GM23338 (cell line): ENCODE results near the gene KCNK10. TPM values are rescaled to one million over a fixed set of nuclear protein-coding genes. Genes with fewer than 3 reads are reported as not detected.

ENCODE experiments used
- ATAC-seq: fragments of 200-7000 bp; cut with Tn5 transposase; 3 replicates; pipeline ENCODE4 v1.9.1; 2020
- DNase-seq: peaks from one replicate; pipeline ENCODE4 v3.0.0-alpha.2; 2015; ENCODE audit warnings: low spot score
- H2AFZ ChIP-seq: fragments of 200-600 bp; sonication (generic); 2 replicates; pipeline ENCODE4 v1.8.0; 2016; ENCODE audit warnings: antibody characterized with exemption, mild to moderate bottlenecking, moderate library complexity
- H3F3A ChIP-seq: fragments of 200-600 bp; sonication (generic); replicated peaks from 2 replicates; pipeline ENCODE4 v1.8.0; 2017; ENCODE audit warnings: antibody characterized with exemption, mixed run types, low read depth
- H3K27ac ChIP-seq: fragments of 200-600 bp; sonication (generic); 2 replicates; pipeline ENCODE4 v1.6.1; 2016; ENCODE audit warnings: low read depth
- H3K27me3 ChIP-seq: fragments of 200-600 bp; sonication (generic); 2 replicates; pipeline ENCODE4 v1.8.0; 2016; ENCODE audit warnings: mild to moderate bottlenecking, mixed run types, moderate library complexity; ENCODE audit not compliant: insufficient read depth
- H3K36me3 ChIP-seq: fragments of 200-600 bp; sonication (generic); 2 replicates; pipeline ENCODE4 v1.8.0; 2016; ENCODE audit warnings: mild to moderate bottlenecking; ENCODE audit not compliant: insufficient read depth
- H3K4me1 ChIP-seq: fragments of 200-600 bp; sonication (generic); 2 replicates; pipeline ENCODE4 v1.8.0; 2016; ENCODE audit warnings: mild to moderate bottlenecking, moderate library complexity; ENCODE audit not compliant: insufficient read depth
- H3K4me2 ChIP-seq: fragments of 200-600 bp; sonication (generic); 2 replicates; pipeline ENCODE4 v1.7.1; 2017; ENCODE audit warnings: mixed run types
- H3K4me3 ChIP-seq: fragments of 200-600 bp; sonication (generic); 2 replicates; pipeline ENCODE4 v1.6.1; 2016; ENCODE audit warnings: mixed run types
- H3K79me2 ChIP-seq: fragments of 200-600 bp; sonication (generic); replicated peaks from 2 replicates; pipeline ENCODE4 v1.8.0; 2017; ENCODE audit warnings: mild to moderate bottlenecking; ENCODE audit not compliant: insufficient read depth
- H3K9me2 ChIP-seq: fragments of 200-600 bp; sonication (generic); 2 replicates; pipeline ENCODE4 v1.8.0; 2017; ENCODE audit not compliant: insufficient read depth
- H4K20me1 ChIP-seq: fragments of 200-600 bp; sonication (generic); replicated peaks from 2 replicates; pipeline ENCODE4 v1.8.0; 2017; ENCODE audit warnings: mild to moderate bottlenecking; ENCODE audit not compliant: insufficient read depth
- H3K27ac Mint-ChIP-seq: 2 replicates; pipeline ENCODE4 v1.8.0; 2020; ENCODE audit warnings: inconsistent platforms, mild to moderate bottlenecking, moderate library complexity, mixed read lengths
- H3K27me3 Mint-ChIP-seq: 3 replicates; pipeline ENCODE4 v1.8.0; 2022; ENCODE audit warnings: low read depth, mild to moderate bottlenecking, moderate library complexity, mixed read lengths, inconsistent platforms; ENCODE audit not compliant: insufficient read depth, poor library complexity
- H3K36me3 Mint-ChIP-seq: 3 replicates; pipeline ENCODE4 v1.8.0; 2021; ENCODE audit warnings: low read depth, mild to moderate bottlenecking, inconsistent platforms, moderate library complexity, mixed read lengths
- H3K4me1 Mint-ChIP-seq: 3 replicates; pipeline ENCODE4 v1.8.0; 2020; ENCODE audit warnings: mild to moderate bottlenecking, inconsistent platforms, mixed read lengths
- H3K4me3 Mint-ChIP-seq: 3 replicates; pipeline ENCODE4 v1.8.0; 2021; ENCODE audit warnings: moderate library complexity, mild to moderate bottlenecking, inconsistent platforms, mixed read lengths
- H3K9me3 Mint-ChIP-seq: 3 replicates; pipeline ENCODE4 v1.8.0; 2020; ENCODE audit warnings: moderate library complexity, mild to moderate bottlenecking, inconsistent platforms, mixed read lengths
- CREB1 ChIP-seq: fragments of 250-450 bp; sonication (Bioruptor Pico); IDR thresholded peaks from 2 replicates; pipeline ENCODE4 v1.5.0; 2020; ENCODE audit warnings: low read depth, mild to moderate bottlenecking, moderate library complexity
- CTCF ChIP-seq, 2 experiments: fragments of 200-600 bp in 1 of 2; sonication (generic) in 1 of 2; conservative IDR thresholded peaks; 2 replicates each; pipeline versions ENCODE4 v1.5.1 to v1.6.1; 2016 to 2017; ENCODE audit warnings: antibody characterized with exemption in 2 of 2, low read depth in 2 of 2, mild to moderate bottlenecking in 2 of 2, moderate library complexity in 1 of 2
- ETS1 ChIP-seq: IDR thresholded peaks from 2 replicates; pipeline ENCODE4 v1.6.1; 2016; ENCODE audit warnings: antibody characterized with exemption
- EZH2 ChIP-seq: fragments of 200-600 bp; sonication (generic); IDR thresholded peaks from one replicate; pipeline ENCODE4 v1.8.0; 2017; ENCODE audit warnings: antibody characterized with exemption, mild to moderate bottlenecking, low read depth; ENCODE audit not compliant: unreplicated experiment
- EZH2phosphoT487 ChIP-seq: fragments of 200-600 bp; sonication (generic); IDR thresholded peaks from one replicate; pipeline ENCODE4 v1.8.1; 2018; ENCODE audit warnings: antibody characterized with exemption; ENCODE audit not compliant: unreplicated experiment
- JUNB ChIP-seq: IDR thresholded peaks from one replicate; pipeline ENCODE4 v1.6.1; 2016; ENCODE audit warnings: antibody characterized with exemption; ENCODE audit not compliant: unreplicated experiment
- NANOG ChIP-seq: IDR thresholded peaks from 2 replicates; pipeline ENCODE4 v1.6.1; 2016; ENCODE audit warnings: antibody characterized with exemption, borderline replicate concordance
- POLR2AphosphoS5 ChIP-seq: IDR thresholded peaks from 2 replicates; pipeline ENCODE4 v1.6.1; 2016; ENCODE audit warnings: antibody characterized with exemption, low read depth
- REST ChIP-seq: IDR thresholded peaks from one replicate; pipeline ENCODE4 v1.6.1; 2018; ENCODE audit warnings: antibody characterized with exemption; ENCODE audit not compliant: unreplicated experiment
- STAT1 ChIP-seq: IDR thresholded peaks from one replicate; pipeline ENCODE4 v1.6.1; 2016; ENCODE audit warnings: antibody characterized with exemption; ENCODE audit not compliant: unreplicated experiment
- ZNF114 ChIP-seq: fragments of 250-450 bp; sonication (Bioruptor Pico); IDR thresholded peaks from 2 replicates; pipeline ENCODE4 v1.5.0; 2020; ENCODE audit warnings: mild to moderate bottlenecking, moderate library complexity
- ZNF331 ChIP-seq: fragments of 250-450 bp; sonication (Bioruptor Pico); IDR thresholded peaks from 2 replicates; pipeline ENCODE4 v1.5.0; 2020; ENCODE audit warnings: low read depth, mild to moderate bottlenecking, moderate library complexity
- ZNF462 ChIP-seq: fragments of 250-450 bp; sonication (Bioruptor Pico); IDR thresholded peaks from 2 replicates; pipeline ENCODE4 v1.5.0; 2020; ENCODE audit warnings: mild to moderate bottlenecking, moderate library complexity
- polyA plus RNA-seq: library from polyadenylated mRNA; unstranded; fragments of >200 nt; fragmentation: Nextera tagmentation; extraction: Ambion mirVana; gene quantifications from 2 replicates; pipeline ENCODE4 v1.2.1, GENCODE V29; 2016
- total RNA-seq: library from RNA; depleted of rRNA; stranded (reverse); fragments of >200 nt; shearing (Covaris generic); gene quantifications from 2 replicates; pipeline ENCODE4 v1.2.3, GENCODE V29; 2014

The KCNK10 gene
- total and polyA plus RNA-seq, 2 experiments from 2014 or later: 0.29 to 1.0 TPM

- Histone ChIP-seq H3K4me1 (peaks cover 32% of the 10 kb centered on the region), H3K27me3 (no peaks in the 10 kb centered on the region), H3K9me2 (no peaks in the 10 kb centered on the region), H3K27ac (no peak overlapping the region), H4K20me1 (no peaks in the 10 kb centered on the region), H3K36me3 (no peaks in the 10 kb centered on the region), H3K79me2 (no peaks in the 10 kb centered on the region), H2AFZ (no peak overlapping the region), H3F3A (no peaks in the 10 kb centered on the region), H3K4me2 (no peak overlapping the region), H3K4me3 (no peak overlapping the region)
- DNase-seq: no peak
- no peaks in the 10 kb centered on the region for H3K9me3 Mint-ChIP-seq
- TF ChIP-seq CTCF (conservative IDR thresholded peaks at IDR 0.05; ENCODE audit: low read depth in 2 of 2) (no peak), NANOG (no peak), EZH2 (no peak), EZH2phosphoT487 (no peak), ZNF331 (CRISPR knock-in tag) (no peak), CREB1 (CRISPR knock-in tag) (no peak), ZNF462 (no peak), ETS1 (no peak), STAT1 (no peak), REST (no peak), JUNB (no peak), POLR2AphosphoS5 (no peak), ZNF114 (no peak)
- ATAC-seq: no peak
- no peak overlapping the region for H3K4me3 Mint-ChIP-seq
- H3K36me3 Mint-ChIP-seq: no peaks in the 10 kb centered on the region
- H3K27ac Mint-ChIP-seq: no peak overlapping the region
- H3K4me1 Mint-ChIP-seq: peaks cover 26% of the 10 kb centered on the region
- H3K27me3 Mint-ChIP-seq: no peaks in the 10 kb centered on the region
These were observed 36.4 kb upstream of the KCNK10 start for GRCh38 chr14:88359500-88359899.
